Tibial nerve (tissue), 4 donors: ENCODE data around the gene INPP4A.
"Not testable (repeated sequence)": the region's sequence is repeated elsewhere in the genome, so short reads cannot be mapped to it uniquely, and the experiment has no call there.

Experiments
- CTCF ChIP-seq, 5 experiments: fragments of 200-600 bp in 3 of 5; fragments of 450-650 bp in 2 of 5; sonication (generic) in 3 of 5; IDR thresholded peaks; one replicate each; pipeline ENCODE4 v1.5.1; 2016 to 2019; ENCODE audit warnings: antibody characterized with exemption in 5 of 5, mild to moderate bottlenecking in 3 of 5, moderate library complexity in 2 of 5
- EP300 ChIP-seq, 2 donors: sonication (generic); formaldehyde crosslinking; IDR thresholded peaks; one replicate each; pipeline ENCODE4 v1.6.1; 2017; ENCODE audit warnings: antibody characterized with exemption in 2 of 2, mild to moderate bottlenecking in 1 of 2
- POLR2A ChIP-seq, 2 donors: fragments of 450-650 bp; IDR thresholded peaks; one replicate each; pipeline ENCODE4 v1.6.1; 2017; ENCODE audit warnings: antibody characterized with exemption in 2 of 2, mild to moderate bottlenecking in 2 of 2, moderate library complexity in 2 of 2

GRCh38 chr2:98594665-98595064 lies 150.0 kb downstream of the INPP4A start:
- not testable (repeated sequence) for TF ChIP-seq POLR2A, CTCF, EP300 (IDR thresholded peaks at IDR 0.05)
